ENCODE data around the gene UTF1.
"Not testable (repeated sequence)": the region's sequence is repeated elsewhere in the genome, so short reads cannot be mapped to it uniquely, and the experiment has no call there.

UTF1 gene

DNA sequence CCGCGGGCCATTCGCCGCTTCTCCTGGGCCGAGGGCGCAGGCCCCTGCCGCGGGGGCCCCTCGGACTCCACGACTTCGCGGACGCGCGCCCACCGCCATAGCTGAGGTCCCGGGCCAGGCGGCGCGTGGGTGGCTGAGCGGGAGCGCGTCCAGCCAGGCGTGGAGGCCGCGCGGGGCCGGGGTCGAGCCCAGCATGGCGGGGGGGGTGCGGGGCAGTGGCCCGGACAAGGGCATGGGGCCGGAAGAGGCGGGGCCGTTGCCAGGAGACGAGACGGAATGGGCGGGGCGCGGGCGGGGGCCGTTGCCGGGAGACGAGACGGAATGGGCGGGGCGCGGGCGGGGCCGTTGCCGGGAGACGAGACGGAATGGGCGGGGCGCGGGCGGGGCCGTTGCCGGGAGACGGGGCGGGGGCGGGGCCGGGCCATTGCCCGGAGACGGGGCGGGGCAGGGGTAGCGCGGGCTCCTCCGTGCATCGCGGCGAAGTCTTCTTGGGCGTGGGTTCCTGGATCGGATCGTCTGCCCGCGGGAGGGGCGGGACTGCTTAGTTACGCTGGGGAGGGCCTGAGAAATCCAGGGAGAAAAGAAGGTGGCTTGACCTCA is 31.8 kb downstream of the UTF1 start:
- peak in 47 of 51 donors; percentile 22 to 95 (median 78) for DNase-seq

DNA sequence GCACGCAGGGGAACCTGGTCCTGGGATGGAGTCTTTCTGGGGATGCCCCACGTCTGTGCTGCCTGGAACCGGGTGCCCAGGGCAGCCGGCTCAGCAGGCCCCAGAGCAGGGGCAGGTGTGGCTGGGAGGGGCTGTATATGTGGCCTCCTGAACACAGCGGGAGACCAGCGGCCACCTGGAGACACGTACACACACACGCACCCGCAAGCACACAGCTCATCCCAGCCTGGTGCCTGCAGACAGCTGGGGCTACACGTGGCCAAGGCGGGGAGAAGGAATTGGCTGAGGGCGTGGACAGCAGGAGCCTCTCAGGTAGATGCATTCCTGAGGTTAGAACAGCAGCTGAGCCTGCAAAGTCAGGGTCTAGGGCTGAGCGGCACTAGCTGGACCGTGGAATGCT is 32.7 kb downstream of the UTF1 start:
- DNase-seq = no peak

DNA sequence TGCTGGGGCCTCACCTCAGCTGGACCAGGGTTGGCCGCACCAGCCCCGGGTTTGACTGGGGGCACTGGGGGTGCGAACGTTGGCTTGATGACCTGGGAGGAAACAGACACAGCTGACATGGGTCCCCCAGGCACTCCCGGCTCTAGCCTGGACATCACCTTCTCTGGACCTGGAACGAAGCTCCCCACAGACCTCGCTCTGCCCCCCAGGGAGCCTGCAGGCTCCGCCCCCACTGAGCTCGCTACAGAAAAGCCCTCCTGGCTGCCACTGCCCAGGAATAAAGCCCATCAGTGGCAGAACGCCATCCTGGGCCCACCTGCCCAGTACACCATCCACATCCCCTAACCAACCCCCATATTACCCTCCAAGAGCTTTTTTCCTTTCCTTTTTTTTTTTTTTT is 33.7 kb downstream of the UTF1 start:
- no peak for DNase-seq

DNA sequence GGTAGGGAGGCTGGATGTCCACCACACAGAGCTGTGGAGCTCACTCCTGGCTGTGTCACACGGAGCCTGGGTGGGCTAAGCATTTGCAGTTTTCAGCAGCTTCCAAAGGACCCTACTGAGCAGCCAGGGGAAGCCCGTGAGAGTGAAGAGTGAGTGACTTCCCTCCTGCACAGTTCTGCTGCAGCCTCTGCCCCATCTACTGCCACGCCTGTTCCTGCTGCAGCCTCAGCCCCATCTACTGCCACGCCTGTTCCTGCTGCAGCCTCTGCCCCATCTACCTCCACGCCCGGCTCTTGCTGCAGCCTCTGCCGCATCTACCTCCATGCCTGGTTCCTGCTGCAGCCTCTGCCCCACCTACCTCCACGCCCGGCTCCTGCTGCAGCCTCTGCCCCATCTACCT is 34.4 kb downstream of the UTF1 start:
- no peak for DNase-seq

GRCh38 chr10:133265052-133265451 is 35.0 kb downstream of the UTF1 start:
- not testable (repeated sequence) for DNase-seq

DNA sequence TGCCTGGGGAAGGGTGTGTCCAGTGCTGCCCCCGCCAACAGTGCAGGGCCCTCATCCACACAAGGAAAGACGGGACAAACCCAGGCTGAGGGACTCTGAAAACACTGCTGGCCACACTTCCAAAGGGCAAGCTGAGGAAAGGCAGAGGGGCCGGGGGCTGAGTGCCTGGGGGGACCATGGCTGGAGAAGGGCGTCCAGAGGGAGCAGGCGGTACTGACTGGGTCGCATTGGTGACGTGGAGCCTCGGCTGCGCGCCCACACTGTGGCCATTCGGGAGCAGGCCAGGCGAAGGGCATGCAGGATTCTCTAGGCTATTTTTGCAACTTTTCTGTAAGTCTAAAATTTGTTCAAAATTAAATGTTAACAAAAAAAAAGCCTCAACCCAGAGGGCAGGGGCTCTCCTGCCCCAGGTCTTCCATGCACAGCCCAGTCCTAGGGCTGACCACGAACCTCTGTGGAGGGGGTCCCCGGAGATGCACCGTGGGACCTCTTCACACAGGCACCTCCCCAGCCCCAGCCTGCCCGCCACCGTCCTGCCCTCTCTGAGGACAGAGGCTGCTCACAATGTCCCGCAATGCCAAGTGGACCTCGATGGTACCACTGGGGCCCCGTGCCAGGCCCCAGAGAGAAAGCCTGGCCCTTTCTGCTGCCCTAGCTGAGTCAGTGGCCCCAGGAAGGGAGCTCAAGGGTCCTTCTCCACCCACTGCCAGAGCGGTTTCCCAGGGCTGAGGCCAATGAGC is 36.2 kb downstream of the UTF1 start:
- DNase-seq = no peak

DNA sequence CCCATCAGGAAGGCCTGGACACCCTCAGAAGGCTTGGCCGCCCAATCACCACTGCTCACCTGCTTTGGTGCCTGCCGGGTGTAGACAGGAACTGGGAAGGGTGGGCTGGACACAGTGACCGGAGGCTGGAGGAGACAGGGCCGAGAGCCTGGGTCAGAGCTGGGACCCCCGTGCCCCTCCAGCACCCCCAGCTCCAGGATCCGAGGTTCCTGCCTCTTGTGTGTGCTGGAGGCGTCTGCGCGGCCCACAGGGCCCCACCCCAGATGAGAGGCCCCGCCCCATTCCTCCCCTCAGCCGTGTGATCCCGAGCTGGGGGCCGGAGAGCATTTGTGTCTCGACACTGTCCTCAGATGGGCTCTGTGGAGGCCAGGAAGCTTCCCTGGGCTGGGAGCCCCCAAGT is 37.3 kb downstream of the UTF1 start:
- DNase-seq = no peak

- no peak for DNase-seq
These were observed 37.8 kb downstream of the UTF1 start for GRCh38 chr10:133267829-133268228.

- no peak for DNase-seq
These were observed 38.5 kb downstream of the UTF1 start for GRCh38 chr10:133268532-133268931.

GRCh38 chr10:133269367-133269766 is 39.4 kb downstream of the UTF1 start:
- no peak for DNase-seq

GRCh38 chr10:133270204-133270603 is 40.2 kb downstream of the UTF1 start:
- DNase-seq = no peak

DNA sequence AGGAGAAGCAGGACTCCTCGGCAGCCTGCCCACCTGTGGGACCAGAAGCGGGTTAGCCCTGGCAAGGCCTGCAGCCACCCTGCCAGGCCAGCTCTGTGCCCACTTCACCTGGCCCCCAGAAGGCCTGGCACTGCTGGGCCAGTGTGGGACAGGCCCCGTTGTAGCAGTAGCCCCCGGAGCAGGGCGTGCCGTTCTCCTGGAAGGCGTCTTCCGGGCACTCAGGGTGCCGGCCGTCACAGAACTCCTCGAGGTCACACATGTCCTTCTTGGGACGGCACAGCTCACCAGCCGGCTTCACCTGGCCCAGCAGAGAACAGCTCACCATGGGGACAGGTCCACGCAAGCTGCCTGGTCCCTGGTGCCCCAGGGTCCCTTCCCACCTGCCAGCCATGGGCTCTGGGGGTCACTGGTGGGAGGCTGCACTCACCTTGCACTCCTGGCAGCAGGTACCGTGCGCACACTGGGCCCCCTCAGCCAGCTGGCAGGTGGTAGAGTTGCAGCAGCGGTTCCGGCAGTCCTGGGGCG is 40.8 kb downstream of the UTF1 start:
- DNase-seq = no peak

DNA sequence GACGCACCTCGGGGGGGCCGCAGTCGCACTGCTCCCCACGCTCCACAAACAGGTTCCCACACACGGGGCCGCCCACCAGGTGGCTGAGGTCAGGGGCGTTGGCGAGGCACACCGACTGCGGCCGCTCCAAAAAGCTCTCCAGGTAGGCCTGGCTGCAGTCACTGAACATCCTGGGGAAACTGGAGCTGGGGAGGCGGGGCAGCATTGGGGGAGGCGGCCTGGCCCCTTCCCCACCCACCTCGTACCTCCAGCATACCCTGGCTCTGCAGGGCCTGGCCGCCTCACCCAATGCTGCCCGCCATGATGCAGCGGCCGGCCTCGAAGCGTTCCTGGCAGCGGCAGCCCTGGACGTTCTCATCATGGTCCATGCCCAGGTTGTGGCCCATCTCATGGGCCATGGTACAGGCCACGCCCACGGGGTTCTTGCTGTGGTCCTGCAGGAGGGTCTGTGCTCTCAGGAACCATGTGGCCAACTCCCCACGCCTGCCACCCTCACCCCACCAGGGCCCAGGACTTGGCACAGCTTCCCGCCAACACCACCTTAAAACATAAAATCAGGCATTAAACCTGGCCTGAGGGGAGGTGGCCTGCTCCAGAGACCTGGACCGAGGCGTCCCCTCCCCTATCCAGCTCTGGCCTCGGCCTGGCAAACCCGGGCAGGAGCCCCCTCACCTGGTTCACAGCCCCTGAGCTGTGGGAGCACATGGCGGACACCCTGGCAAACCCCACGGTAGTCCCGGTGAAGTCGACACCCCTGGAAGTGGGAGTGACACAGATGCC is 41.7 kb downstream of the UTF1 start:
- DNase-seq = no peak

DNA sequence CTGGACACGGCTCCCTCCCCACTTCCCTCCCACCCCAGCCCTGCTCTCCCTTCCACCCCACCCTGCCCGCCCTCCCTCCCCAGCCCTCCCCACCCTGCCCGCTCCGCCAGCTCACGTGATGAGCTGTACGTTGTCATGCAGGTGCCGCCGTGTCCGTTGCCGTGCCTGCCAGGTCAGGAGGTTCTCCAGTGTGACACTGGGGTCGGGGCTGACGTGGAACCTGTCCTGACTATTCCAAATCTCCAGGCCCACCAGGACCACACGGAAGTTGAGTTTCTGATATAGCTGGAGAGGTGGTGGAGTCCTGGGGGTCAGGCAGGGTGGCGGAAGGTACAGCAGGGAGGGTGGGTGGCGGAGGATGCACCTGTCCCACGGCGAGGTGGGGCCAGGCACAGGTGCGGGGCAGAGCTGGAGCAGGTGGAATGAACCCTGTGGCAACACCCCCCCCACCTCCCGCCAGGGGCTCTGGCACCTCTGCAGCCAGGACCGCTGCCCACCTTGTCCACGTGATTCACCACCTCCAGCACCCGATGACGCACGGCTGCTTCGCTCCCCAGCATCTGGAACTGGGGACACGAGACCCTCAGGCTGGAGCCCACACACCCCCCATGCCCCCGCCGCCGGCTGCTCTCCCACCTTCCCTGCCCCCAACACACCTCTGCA is 42.4 kb downstream of the UTF1 start:
- DNase-seq = no peak

GRCh38 chr10:133272964-133273420 is 43.0 kb downstream of the UTF1 start:
- DNase-seq = no peak

- DNase-seq = no peak
These were observed 43.6 kb downstream of the UTF1 start for GRCh38 chr10:133273534-133274143.

DNA sequence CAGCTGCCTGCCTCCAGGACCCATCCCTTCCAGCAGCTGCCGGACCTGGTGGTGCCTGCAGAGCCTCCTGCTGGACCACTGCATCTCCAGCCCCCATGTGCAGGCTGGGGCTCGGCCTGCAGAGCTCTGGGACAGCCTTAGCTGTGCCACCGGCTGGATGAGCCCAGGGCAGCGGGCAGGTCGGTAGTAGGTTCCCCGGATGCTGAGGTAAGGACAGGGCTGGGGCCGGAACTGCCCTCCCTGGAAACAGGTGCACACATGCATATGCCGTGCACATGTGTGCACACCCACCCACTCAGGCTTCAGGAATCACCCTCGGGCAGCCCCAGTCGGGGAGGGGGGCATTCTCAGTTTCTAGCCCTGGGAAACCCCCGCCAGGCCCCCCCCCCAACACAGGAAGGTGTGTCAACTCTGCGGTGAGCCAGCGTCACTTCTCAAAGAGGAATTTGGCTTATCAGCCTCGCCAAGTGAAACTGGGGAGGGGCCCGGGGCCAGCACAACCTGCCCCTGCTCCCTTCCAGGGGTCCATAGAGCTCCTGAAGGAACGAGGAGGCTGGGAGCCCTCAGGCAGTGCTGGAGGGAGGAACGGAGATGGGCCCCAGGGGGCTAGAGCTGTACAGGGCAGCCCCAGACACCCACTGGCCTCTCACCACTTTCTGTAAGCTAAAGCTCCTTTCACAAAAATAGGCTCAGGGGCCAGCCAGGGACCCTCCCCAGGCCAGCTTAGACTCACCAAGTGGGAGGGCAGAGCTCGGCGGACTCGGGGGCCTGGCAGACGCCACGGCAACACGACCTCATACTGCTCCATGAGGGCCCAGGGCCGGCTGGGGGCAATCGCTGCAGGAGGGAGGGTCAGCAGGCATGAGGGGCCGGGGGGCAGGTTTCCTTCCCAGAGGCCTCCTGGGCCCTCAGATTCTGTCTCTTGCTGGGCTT is 45.0 kb downstream of the UTF1 start:
- no peak for DNase-seq

DNA sequence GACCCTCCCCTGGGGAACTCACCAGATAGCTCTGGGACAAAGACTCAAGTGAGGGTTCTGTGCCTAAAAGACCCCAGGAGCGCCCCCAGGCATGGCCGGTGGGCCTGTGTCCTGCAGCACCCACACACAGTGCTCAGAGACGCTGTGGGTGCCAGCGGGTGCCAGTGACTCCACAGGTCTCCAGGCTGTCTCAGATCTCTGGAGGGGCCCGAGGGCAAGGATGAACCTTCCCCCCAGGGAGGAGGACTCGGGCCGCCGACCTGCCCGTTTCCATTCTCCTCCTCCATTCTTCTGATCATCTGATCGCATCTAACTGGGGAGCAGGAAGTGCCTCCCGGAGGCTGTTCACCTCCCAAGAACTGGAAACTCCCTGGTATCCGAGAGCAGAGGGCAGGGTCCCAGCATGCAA is 45.7 kb downstream of the UTF1 start:
- no peak for DNase-seq

DNA sequence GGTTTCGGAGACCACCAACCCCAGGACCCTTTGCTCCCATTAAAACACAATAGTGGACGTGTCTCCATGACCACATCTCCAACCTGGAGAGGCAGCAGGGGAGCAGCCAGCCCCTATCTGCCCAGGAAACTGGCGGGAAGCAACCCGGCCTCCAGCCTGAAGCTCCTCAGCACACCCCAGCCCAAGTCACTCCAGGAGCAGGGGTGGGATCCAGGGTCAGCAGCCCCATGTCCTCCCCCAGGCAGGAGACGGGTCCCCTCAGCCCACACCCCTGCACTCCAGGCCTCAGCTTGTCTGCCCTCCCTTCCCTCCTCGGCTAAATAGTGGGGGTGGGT is 46.0 kb downstream of the UTF1 start:
- no peak for DNase-seq
